HG02943 (cell line): Measurements from ENCODE around the gene NXT1.
"Not testable (repeated sequence)": the region's sequence is repeated elsewhere in the genome, so short reads cannot be mapped to it uniquely, and the experiment has no call there.

Experiments used
- ATAC-seq: cut with Tn5 transposase; IDR thresholded peaks from one replicate; pipeline ENCODE4 v1.9.1; 2021; ENCODE audit warnings: mild to moderate bottlenecking, low read depth, moderate library complexity; ENCODE audit not compliant: unreplicated experiment

The NXT1 gene

DNA sequence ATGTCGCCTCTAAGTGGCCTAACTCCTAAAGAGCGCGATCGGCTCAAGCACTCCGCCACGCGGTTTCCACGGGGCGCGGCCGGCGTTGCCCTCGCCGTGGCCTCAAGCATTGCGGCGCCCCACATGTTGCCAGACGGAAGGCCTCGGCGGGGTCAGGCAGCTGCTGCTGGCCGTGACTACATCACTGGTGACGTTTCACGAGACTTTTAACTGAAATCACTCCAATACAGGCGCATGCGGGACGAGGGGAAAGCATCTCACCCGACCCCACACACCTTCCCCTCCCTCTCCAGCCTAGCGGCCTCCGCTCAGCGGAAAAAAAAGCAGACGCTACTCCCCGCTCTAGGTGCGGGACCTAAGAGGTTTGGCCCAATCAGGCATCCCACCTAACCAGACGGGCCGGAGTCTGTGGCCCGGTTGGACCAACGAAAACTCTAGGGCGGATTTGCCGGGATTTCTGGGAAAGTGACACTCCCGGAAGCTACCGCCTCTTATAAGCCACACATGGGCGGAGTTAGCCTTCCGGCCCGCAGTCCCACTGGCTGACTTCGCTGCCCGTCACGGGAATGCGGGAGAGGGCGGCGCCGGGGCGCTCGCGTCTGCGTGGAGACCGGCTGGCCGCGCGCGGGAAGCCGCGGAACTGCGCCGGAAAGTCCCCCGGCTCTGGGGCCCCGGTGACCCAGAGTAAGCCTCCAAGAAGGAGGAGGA, at the start of gene NXT1:
TSS of gene NXT1 (plus strand) at position 596 of the 708 bp plus-strand sequence. CDS start 3,251 bp downstream, outside the sequence.
- ATAC-seq, result peak; percentile 83

DNA sequence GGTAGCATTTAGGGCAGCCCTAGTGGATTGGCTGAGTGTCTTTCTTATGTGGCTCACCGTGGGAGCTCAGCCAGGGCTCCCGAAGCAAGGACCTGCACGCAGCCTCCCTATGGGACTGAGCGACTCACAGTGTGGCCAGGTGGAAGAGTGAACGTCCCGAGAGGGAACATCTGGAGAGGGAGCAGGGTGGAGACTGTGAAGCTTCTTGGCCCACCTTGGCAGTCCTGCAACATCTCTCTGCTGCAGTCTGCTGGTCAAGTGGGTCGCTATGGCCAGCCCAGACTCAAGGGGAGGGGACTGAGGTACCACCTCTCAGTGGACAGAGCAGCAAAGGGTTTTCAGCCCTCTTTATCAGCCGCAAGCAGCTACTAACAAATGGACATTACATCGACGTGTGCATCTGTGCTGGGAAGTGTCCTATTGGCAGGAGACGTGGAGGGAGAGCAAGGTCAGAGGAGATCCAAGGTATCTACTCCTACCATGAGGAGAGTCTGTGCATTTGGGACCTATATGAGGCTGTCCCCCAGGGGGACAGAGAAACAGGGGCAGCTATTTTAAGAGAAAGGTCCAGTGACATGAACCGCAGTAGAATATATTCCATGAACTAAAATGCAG, 49.0 kb upstream of the NXT1 start:
- no peak for ATAC-seq

DNA sequence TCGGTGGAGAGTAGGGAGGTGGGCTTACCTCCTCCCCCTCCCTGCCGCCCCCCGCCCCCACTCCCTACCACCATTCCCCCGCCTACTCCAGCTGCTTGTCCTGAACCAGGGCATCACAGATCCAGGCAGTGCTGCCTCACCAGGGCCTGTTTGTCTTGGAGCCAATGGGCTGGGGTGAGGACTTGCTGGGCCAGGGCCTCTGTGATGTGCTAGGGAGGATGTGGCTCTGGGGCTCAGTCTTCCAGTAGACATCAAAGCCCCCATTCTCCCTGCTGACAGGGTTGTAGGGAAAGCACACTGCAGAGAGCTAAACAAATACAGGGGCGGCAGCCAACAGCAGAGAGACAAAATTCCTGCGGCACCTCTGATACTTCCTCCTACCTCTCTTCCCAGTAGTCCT, 48.2 kb upstream of the NXT1 start:
- no peak for ATAC-seq

DNA sequence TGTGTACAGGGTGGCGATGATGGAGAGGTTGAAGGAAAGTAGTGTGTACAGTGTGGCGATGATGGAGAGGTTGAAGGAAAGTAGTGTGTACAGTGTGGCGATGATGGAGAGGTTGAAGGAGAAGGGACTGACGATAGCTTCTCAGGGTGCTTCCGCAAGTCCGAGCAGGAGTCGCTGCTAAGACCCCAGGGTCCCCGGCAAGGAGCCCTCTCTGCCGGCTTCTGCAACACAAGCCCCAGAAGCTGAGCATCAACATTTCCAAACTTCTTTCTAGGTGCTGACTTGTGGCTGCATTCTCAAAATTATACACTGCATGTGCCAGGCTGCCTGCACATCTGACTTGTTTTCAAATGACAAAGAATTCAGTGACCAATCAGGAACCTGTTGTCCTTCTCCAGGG, 47.8 kb upstream of the NXT1 start:
- no peak for ATAC-seq

DNA sequence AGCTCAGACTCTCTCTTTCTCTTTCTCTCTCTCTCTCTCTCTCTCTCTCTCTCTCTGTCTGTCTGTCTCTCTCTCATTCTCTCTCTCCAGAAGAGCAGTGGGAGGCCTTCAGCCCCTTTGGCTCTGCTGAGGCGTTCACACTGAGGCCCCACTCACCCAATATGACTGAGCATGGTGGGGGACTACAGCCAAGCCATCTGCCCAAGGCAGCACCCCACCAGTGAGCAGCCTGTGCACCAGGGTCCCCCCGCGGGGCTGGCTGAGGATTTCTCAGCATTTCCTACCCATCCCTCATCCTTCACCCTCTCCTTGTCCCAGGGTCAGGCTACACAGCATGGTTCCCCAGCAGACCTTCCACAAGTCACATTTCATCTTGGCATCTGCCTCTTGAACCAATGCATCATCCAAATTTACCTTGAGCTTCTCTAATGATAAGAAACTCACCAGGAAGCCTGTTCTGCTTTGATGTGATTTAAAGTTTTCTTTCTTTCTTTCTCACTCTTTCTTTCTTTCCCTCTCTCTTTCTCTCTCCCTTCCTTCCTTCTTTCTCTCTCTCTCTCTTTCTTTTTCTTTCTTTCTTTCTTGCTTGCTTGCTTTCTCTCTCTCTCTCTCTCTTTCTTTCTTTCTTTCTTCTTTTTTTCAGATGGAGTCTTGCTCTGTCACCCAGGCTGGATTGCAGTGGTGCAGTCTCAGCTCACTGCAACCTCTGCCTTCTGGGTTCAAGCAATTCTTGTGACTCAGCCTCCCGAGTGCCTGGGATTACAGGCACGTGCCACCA, 47.1 kb upstream of the NXT1 start:
- ATAC-seq, result no peak

DNA sequence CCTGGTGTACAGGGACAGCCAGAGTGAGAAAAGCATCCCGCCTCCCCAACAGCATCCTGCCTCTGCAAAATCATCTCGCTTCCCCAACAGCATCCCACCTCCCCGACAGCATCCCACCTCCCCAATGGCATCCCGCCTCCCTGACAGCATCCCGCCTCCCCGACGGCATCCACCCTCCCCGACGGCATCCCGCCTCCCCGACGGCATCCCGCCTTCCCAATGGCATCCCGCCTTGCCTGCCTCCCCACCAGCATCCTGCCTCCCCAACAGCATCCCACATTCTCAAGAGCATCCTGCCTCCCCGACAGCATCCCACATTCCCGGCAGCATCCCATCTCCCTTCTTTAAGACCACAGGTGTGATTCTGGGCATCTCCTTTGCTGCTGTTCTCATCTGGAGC, 46.0 kb upstream of the NXT1 start:
- no peak for ATAC-seq

DNA sequence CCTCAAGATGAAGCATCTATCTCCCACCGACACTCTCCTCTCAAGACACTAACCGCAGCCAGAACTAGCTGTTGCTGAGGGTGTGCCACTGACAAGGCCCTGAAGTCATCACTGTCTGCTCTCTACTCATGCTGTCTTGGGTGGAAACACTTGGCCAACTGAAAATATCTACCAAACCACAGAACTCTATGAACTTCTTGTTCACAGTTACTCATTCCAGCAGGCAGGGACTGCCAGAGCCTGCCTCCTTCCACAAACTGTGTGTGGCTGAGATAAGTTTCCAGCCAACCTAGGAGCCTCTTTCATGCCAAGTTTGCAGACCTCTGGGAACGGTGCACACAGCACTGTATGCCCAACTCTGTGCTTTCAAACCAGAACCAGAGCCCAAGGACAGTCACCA, 45.5 kb upstream of the NXT1 start:
- no peak for ATAC-seq

DNA sequence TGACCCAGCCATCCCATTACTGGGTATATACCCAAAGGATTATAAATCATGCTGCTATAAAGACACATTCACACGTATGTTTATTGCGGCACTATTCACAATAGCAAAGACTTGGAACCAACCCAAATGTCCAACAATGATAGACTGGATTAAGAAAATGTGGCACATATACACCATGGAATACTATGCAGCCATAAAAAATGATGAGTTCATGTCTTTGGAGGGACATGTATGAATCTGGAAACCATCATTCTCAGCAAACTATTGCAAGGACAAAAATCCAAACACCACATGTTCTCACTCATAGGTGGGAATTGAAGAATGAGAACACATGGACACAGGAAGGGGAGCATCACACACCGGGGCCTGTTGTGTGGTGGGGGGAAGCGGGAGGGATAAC, 43.2 kb upstream of the NXT1 start:
- not testable (repeated sequence) for ATAC-seq

DNA sequence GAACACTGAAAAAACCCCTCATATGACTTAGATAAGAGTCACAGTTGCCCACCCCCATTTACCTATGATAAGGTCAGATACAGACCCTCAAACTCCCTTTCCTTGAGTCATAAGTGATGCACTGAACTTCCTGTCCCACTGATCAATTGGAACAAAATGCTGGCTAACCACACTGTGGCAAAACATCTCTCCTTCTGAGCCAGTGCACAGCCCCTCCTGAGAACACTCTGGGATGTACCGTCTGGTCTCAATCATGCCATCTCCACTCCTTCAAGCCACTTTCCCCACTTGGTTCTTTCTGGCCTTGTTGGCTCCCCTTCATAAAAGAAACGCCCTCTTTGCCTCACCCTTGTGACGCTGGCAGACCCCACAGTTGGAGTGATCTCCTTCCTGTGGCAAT, 42.6 kb upstream of the NXT1 start:
- no peak for ATAC-seq

DNA sequence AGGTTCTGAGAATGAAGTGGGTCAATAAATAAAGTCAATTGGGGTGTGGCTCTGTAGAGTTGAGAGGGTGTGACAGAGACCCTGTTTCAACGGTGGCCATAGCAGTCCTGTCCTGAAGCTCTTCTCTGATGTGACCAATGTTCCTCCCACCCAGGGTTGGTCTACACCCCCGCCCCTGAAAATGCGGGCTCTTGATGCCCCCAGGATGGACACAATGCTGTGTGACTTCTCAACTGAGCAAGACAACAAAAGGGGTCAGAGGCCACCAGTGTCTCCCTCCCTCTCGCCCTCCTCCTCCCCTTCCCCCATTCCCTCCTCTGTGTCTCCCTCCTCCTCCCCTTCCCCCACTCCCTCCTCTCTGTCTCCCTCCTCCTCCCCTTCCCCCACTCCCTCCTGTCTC, 41.7 kb upstream of the NXT1 start:
- ATAC-seq, result no peak

DNA sequence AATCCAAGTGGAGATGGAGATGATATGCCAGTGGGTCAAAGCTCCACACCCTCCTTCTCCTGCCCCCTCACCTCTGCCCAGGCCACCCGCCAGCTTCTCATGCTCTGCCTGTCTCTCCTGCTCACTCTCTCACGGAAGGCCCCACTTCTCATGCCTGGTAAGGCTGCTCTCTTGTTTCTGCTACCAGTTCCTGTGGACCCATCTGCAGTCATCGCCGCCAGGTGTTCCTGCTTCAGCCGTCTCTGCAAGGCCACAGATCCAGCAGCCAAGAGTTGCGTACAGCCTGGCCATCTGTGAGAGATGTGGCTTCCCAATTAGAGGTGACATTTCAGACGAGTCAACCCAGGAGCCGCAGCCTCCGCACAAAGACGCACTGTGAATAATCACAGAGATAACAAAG, 40.8 kb upstream of the NXT1 start:
- no peak for ATAC-seq

DNA sequence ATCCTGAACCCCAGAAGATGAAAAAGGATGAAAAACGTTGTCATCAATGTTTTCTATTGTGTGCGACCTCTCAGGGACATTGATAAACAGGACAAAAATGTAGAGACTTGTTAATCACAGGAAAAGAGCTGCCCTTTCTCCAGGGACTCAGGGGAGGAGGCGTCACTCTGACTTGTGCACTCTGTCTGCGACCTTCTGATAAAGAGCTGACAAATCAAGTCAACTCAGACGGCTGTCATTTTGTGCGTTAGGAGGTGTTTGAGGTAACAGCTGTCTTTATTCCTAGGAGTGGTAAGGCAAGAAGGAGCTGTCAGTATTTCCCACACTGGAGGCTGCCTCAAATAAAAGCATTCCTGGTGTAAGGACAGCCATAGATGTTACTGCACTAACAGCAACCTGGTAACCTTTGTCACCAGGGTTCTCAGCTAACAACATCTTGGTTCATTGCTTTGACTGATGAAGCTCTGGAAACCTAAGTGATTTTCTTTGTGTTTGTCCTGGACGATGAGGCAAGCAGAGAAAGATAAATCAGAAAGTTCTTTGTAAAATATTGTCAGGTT, 38.6 kb upstream of the NXT1 start:
- no peak for ATAC-seq

DNA sequence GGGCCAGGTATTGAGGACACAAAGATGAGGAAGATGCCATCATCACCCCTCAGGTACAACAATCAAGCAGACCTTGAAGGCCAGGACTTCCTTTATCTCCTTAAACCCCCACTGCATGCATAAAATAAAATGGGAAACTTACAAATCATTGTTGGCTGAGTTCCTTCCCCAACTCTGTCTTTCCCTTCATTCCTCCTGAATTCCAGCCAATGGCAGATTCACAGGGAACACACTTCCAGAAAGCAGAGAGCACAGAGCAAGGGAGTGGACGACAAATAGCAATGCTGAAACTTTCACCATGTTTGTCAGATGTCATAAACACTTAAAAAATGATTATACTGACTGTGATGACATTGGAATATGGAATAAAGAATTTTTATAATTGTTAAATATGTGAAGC, 37.3 kb upstream of the NXT1 start:
- ATAC-seq, result no peak

DNA sequence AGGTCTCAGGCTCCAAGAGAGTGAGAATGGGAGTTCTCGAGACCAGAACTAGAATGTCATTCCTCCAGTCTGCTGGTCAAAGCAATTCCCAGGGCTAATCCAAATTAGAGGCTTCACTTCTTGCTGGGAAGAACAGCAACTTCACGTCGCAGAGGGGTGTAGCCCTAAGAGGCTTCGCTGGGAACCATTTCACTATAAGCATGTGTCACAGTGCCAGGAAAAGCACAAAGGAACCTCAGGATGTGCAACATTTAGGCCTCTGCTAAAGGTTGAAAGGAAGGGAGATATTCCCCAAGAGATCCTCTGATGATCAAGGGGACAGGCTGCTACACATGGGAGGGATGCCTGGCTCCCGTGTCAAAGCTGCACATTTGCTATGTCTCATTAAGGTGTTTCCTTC, 35.9 kb upstream of the NXT1 start:
- no peak for ATAC-seq

DNA sequence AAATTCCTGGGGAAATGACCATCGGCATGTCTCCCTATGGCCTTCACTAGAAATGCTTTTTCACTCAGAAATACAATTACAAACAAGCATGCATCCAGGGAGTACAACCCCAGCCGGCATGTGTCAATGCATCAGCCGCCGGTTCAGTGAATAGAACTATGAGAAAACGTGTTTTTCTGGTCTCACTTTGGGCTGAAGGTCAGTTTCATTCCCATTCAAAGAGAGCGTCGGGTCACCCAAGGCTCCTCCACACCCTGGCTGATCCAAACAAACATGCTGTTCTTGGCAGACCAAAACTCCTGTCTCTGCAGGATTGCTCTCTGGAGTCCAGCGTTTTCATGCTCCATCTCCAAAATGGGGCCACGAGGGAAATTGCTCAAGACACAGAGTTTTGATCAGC, 35.5 kb upstream of the NXT1 start:
- ATAC-seq, result no peak

DNA sequence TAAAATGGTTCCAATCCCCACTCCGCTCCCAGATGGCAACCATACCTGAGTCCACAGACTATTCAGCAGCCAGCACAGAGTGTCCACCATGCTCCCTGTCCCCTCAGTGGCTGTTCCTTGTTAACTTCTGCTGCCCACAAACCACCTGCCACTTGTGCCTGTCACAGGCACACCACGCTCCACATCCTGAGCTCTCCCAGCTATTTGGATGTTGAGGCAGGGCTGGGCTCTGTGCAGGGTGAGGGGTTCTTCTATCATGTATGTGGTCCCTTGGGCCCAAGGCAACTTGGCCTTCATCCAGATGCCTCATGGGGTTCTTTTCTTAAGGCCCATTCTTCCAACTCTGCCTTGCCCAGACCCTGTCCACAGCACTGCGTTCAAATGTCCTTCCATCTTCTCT, 34.0 kb upstream of the NXT1 start:
- ATAC-seq, result no peak

DNA sequence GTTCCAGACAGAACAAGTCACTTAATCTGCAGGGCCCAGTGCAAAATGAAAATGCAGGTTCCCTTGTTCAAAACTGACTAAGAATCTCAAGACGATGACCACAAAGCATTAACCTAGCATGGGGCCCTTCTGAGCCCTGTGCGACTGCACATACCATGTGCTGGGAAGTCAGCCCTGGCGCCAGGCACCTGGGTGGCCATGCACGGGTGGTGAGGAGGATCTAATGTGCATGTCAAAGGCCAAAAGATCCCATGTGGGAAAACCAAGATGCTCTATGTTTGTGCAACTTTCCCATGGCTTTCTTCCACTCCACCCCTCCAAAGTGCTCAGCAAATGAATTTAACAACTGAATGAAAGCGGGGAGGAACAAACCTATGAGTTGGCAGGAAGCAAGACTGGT, 33.5 kb upstream of the NXT1 start:
- no peak for ATAC-seq

DNA sequence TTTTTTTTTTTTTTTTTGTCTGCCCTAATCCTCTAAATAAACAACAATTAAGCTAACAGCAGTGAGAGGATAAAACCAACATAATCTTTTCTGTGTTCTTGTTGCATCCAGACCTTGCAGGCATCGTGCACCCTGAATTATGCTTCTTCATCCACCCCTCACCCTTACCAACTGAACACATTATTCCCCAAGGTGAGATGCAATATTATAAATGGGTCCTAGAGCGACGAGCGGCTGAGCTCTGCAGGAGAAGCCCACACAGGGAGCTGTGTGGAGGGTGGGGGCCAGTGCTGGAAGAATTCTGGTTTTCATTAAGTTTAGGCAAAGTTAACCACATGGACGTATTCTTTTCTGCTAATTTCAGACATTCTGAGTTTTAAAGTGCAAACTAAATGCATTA, 32.2 kb upstream of the NXT1 start:
- ATAC-seq, result no peak

DNA sequence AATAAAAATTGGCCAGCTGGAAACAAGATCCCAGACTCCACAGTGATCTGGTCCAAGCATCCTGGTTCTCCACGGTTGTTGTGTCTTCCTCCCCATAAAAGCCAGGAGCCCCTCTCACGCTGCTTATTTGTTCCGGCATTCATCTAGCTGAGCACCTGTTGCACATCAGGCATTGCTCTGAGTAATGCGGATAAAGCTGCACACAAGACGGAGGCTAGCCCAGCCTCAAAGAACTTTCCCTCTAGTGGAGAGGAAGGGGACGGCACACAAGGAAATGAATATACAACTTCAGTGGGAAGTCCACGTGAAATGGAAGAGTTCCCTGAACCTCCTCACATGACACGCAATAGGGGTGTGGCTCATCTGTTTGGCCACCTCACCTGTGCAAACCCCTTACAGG, 30.3 kb upstream of the NXT1 start:
- no peak for ATAC-seq

DNA sequence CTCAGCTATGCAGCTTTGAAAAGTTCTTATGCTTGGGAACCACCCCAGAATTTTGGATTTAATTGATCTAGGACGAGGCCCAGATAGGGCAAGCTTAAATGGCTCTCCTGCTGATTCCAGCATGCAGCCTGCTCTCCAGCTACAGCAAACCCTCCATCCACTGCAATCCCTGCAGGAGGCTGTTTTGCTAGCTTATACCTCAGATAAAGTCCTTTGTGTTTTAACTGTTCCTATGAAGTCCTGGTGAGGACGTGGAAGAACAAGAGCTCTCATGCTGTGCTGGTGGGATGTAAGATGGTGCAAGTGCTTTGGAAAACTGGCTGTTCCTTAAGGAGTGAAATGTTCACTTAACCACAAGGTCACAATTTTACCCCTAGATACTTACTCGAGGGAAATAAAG, 25.5 kb upstream of the NXT1 start:
- no peak for ATAC-seq

DNA sequence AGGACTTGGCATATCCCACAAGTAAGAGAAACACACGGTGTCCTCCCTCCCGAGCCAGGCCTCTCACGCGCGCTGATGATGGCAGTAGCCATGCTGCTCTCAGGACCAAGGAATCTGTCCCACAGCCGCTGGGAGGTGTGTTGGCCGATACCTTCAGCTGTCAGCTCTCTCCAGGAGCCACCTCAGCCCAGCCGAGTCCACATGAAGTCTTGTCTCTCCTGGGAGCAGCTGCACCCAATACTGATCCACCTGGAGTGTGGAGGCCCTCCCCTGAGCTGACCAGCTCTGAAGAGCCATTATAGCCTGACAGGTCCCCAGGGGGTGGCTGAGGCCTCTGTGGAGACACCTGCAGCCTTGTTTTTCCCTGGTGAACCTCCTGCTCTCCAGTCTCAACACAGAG, 23.8 kb upstream of the NXT1 start:
- no peak for ATAC-seq
